ENCODE data around the gene AFAP1.

- TF ChIP-seq CTCF (IDR thresholded peaks at IDR 0.05) (no peak), POLR2A (IDR thresholded peaks at IDR 0.05) (no peak), POLR2AphosphoS5 (IDR thresholded peaks at IDR 0.05) (no peak), EP300 (IDR thresholded peaks at IDR 0.05; ENCODE audit: low read depth) (no peak)
Observed at GRCh38 chr4:7731437-7731836, 208.2 kb downstream of the AFAP1 start.

Measured in transverse colon (tissue), 4 donors.